B cell (primary cell): Measurements from ENCODE around the gene FMO2. TPM values are rescaled to one million over a fixed set of nuclear protein-coding genes. Genes with fewer than 3 reads are reported as not detected.

ENCODE experiments used
- ATAC-seq: fragments of 200-7000 bp; cut with Tn5 transposase; one replicate; pipeline ENCODE4 v1.10.0; 2021; ENCODE audit warnings: low read depth, mild to moderate bottlenecking, moderate number of reproducible peaks, moderate library complexity
- CTCF ChIA-PET: fragments of 350-600 bp; sonication (Branson Sonifier 250); formaldehyde crosslinking; loops from one replicate; lab custom pipeline; 2021; ENCODE audit warnings: antibody characterized with exemption, inconsistent platforms; lab: Charles Lee
- POLR2A ChIA-PET: fragments of 350-600 bp; sonication (Branson Sonifier 250); formaldehyde crosslinking; loops from one replicate; lab custom pipeline; 2021; ENCODE audit warnings: antibody characterized with exemption; lab: Charles Lee
- DNase-seq: peaks from one replicate; pipeline ENCODE4 v3.0.0; 2013
- H2AFZ ChIP-seq: 2 replicates; pipeline ENCODE4 v1.6.1; 2012; ENCODE audit warnings: mild to moderate bottlenecking, low read depth, low read length; ENCODE audit not compliant: insufficient read depth, poor library complexity, severe bottlenecking
- H3K27ac ChIP-seq, 2 donors: 1 replicate in 1 of 2; 2 replicates in 1 of 2; pipeline ENCODE4 v1.5.1; 2012 to 2013; ENCODE audit warnings: low read length in 2 of 2, mild to moderate bottlenecking in 2 of 2, moderate library complexity in 1 of 2
- H3K27me3 ChIP-seq, 4 experiments: fragments of 200-600 bp in 1 of 4; sonication (generic) in 1 of 4; replicated peaks in 1 of 4; 1 replicate in 2 of 4; 2 replicates in 2 of 4; pipeline versions ENCODE4 v1.6.1 to v1.7.0; 2013 to 2016; ENCODE audit warnings: low read length in 3 of 4, mild to moderate bottlenecking in 2 of 4, mixed read lengths in 1 of 4, moderate library complexity in 1 of 4; ENCODE audit not compliant: insufficient read depth in 4 of 4, control insufficient read depth in 3 of 4; ENCODE audit errors: control extremely low read depth in 1 of 4
- H3K36me3 ChIP-seq, 2 experiments: replicated peaks in 1 of 2; 1 replicate in 1 of 2; 2 replicates in 1 of 2; pipeline versions ENCODE4 v1.6.1 to v1.7.1; 2013; ENCODE audit warnings: low read length in 1 of 2; ENCODE audit not compliant: insufficient read depth in 2 of 2, control insufficient read depth in 1 of 2; ENCODE audit errors: control extremely low read depth in 1 of 2, extremely low read depth in 1 of 2
- H3K4me1 ChIP-seq, 2 donors: fragments of 200-600 bp in 1 of 2; sonication (generic) in 1 of 2; 1 replicate in 1 of 2; 2 replicates in 1 of 2; pipeline versions ENCODE4 v1.5.1 to v1.6.1; 2013 to 2017; ENCODE audit warnings: low read length in 2 of 2; ENCODE audit not compliant: control insufficient read depth in 2 of 2, insufficient read depth in 2 of 2
- H3K4me2 ChIP-seq: replicated peaks from 2 replicates; pipeline ENCODE3; 2012; ENCODE audit warnings: mild to moderate bottlenecking, low read depth, low read length; ENCODE audit not compliant: poor library complexity, severe bottlenecking
- H3K4me3 ChIP-seq, 5 experiments: fragments of 200-600 bp in 1 of 5; sonication (generic) in 1 of 5; 1 replicate in 3 of 5; 2 replicates in 2 of 5; pipeline versions ENCODE4 v1.5.1 to v1.7.0; 2011 to 2016; ENCODE audit warnings: low read length in 4 of 5, mild to moderate bottlenecking in 4 of 5, low read depth in 2 of 5, control low read depth in 1 of 5, moderate library complexity in 1 of 5; ENCODE audit not compliant: insufficient read depth in 1 of 5; ENCODE audit errors: control extremely low read depth in 1 of 5, extremely low read depth in 1 of 5
- H3K79me2 ChIP-seq: fragments of 200-600 bp; sonication (generic); one replicate; pipeline ENCODE4 v1.6.0; 2016; ENCODE audit warnings: low read length; ENCODE audit not compliant: control insufficient read depth, insufficient read depth
- H3K9ac ChIP-seq: fragments of 200-600 bp; sonication (generic); 2 replicates; pipeline ENCODE4 v1.6.1; 2017; ENCODE audit warnings: mild to moderate bottlenecking, low read length, moderate library complexity
- H3K9me3 ChIP-seq, 3 donors: one replicate each; pipeline versions ENCODE4 v1.6.1 to v1.7.1; 2013; ENCODE audit warnings: low read length in 2 of 3; ENCODE audit not compliant: control insufficient read depth in 2 of 3, insufficient read depth in 1 of 3; ENCODE audit errors: control extremely low read depth in 1 of 3
- H4K20me1 ChIP-seq: 2 replicates; pipeline ENCODE4 v1.6.0; 2012; ENCODE audit warnings: mild to moderate bottlenecking, low read length; ENCODE audit not compliant: insufficient read depth, control insufficient read depth, poor library complexity, severe bottlenecking
- H3K27ac Mint-ChIP-seq: one replicate; pipeline ENCODE4 v1.8.0; 2021; ENCODE audit warnings: mixed read lengths
- H3K27me3 Mint-ChIP-seq: one replicate; pipeline ENCODE4 v1.8.0; 2021; ENCODE audit warnings: mixed read lengths
- H3K4me1 Mint-ChIP-seq: one replicate; pipeline ENCODE4 v1.8.0; 2021; ENCODE audit warnings: mixed read lengths
- H3K4me3 Mint-ChIP-seq: one replicate; pipeline ENCODE4 v1.8.0; 2021; ENCODE audit warnings: mixed read lengths
- H3K9me3 Mint-ChIP-seq: one replicate; pipeline ENCODE4 v1.8.0; 2022; ENCODE audit warnings: mixed read lengths; ENCODE audit not compliant: insufficient read depth
- CTCF ChIP-seq: fragments of 200-600 bp; IDR thresholded peaks from one replicate; pipeline ENCODE4 v1.8.0; 2022; ENCODE audit warnings: antibody characterized with exemption, mild to moderate bottlenecking
- EZH2 ChIP-seq: IDR thresholded peaks from 2 replicates; pipeline ENCODE4 v1.6.1; 2012; ENCODE audit warnings: borderline replicate concordance, low read depth, mild to moderate bottlenecking, moderate library complexity, low read length; ENCODE audit not compliant: insufficient read depth, poor library complexity, severe bottlenecking
- WGBS: methylation state at CpG from one replicate; pipeline ENCODE4 v1.1.5; 2013; ENCODE audit warnings: missing lambda C conversion rate; ENCODE audit not compliant: insufficient coverage; 5-methylcytosine and 5-hydroxymethylcytosine counted together
- intact Hi-C: fragments of 100-400 bp; cut with micrococcal nuclease; formaldehyde crosslinking; loops from one replicate; pipeline ENCODE4 v1.10.0; 2022
- polyA plus RNA-seq: library from polyadenylated mRNA; depleted of rRNA; stranded (reverse); fragments of >200 nt; gene quantifications from 2 replicates; pipeline ENCODE4 v1.2.3, GENCODE V29; 2012
- total RNA-seq, 2 donors: library from RNA; stranded (reverse); fragments of 120-200 nt in 1 of 2; gene quantifications; 1 replicate in 1 of 2; 2 replicates in 1 of 2; pipeline versions ENCODE4 v1.2.3 to v1.2.4, GENCODE V29; 2013 to 2022

FMO2 gene
- total and polyA plus RNA-seq, 2 donors (not counting 1 experiment from before 2014, with no cell fraction given): not detected

- ChIA-PET CTCF (no interaction called here), POLR2A (no interaction called here)
- Histone ChIP-seq H3K9ac (no peak overlapping the region), H3K27ac (no peak overlapping the region), H3K79me2 (no peaks in the 10 kb centered on the region), H3K27me3 (no peaks in the 10 kb centered on the region), H3K4me2 (no peak overlapping the region), H3K4me3 (no peak overlapping the region), H3K36me3 (no peaks in the 10 kb centered on the region), H3K9me3 (peaks cover 0 to 1% (median 0%) of the 10 kb centered on the region in 3 donors), H3K4me1 (no peaks in the 10 kb centered on the region), H2AFZ (no peak overlapping the region), H4K20me1 (no peaks in the 10 kb centered on the region)
- intact Hi-C loops: no loop called here
- Mint-ChIP-seq H3K27ac (no peak overlapping the region), H3K4me1 (no peaks in the 10 kb centered on the region), H3K27me3 (peaks cover 5% of the 10 kb centered on the region), H3K9me3 (no peaks in the 10 kb centered on the region), H3K4me3 (no peak overlapping the region)
- no peak for TF ChIP-seq EZH2
- no peak for TF ChIP-seq CTCF
- ATAC-seq: no peak
- WGBS: 87% methylated on average over 3 of the region's 5 CpGs
- DNase-seq: no peak
Observed at GRCh38 chr1:171158096-171158495, 27.0 kb upstream of the FMO2 start.

- DNase-seq (no peak), ATAC-seq (no peak)
- H2AFZ ChIP-seq: no peak overlapping the region
- H3K36me3 ChIP-seq: no peaks in the 10 kb centered on the region
- H4K20me1 ChIP-seq: no peaks in the 10 kb centered on the region
- H3K27ac ChIP-seq: no peak overlapping the region
- H3K4me2 ChIP-seq: no peak overlapping the region
- H3K79me2 ChIP-seq: no peaks in the 10 kb centered on the region
- H3K9ac ChIP-seq: no peak overlapping the region
- H3K27me3 Mint-ChIP-seq: peaks cover 5% of the 10 kb centered on the region
- WGBS: no CpG with 5 or more reads among the region's 3 CpGs
- no peak overlapping the region for H3K4me3 ChIP-seq
- no peaks in the 10 kb centered on the region for H3K4me1 ChIP-seq
- H3K27me3 ChIP-seq: no peaks in the 10 kb centered on the region
- CTCF ChIA-PET: no interaction called here
- H3K4me3 Mint-ChIP-seq: no peak overlapping the region
- POLR2A ChIA-PET: no interaction called here
- peaks cover 0 to 1% (median 0%) of the 10 kb centered on the region in 3 donors for H3K9me3 ChIP-seq
- H3K9me3 Mint-ChIP-seq: no peaks in the 10 kb centered on the region
- H3K27ac Mint-ChIP-seq: no peak overlapping the region
- TF ChIP-seq CTCF (no peak), EZH2 (no peak)
- no peaks in the 10 kb centered on the region for H3K4me1 Mint-ChIP-seq
- intact Hi-C loops: no loop called here
Observed at GRCh38 chr1:171158551-171158950, 26.5 kb upstream of the FMO2 start.
